Stimulated activated CD4-positive, alpha-beta T cell treated with anti-CD3 and anti-CD28 coated beads, Interleukin-15, amount 100 ng/mL, for 48 hours (primary cell): Measurements from ENCODE around the gene DPEP2NB.
"Not testable (repeated sequence)": the region's sequence is repeated elsewhere in the genome, so short reads cannot be mapped to it uniquely, and the experiment has no call there.

Experiments used
- DNase-seq, 2 donors: peaks; one replicate each; pipeline ENCODE4 v3.0.0-alpha.2; 2020; ENCODE audit warnings: low read depth in 2 of 2

The DPEP2NB gene

GRCh38 chr16:67982011-67982696 is 33.6 kb downstream of the DPEP2NB start:
- no peak for DNase-seq

- DNase-seq, result no peak
Measured at GRCh38 chr16:67979955-67980678, 35.6 kb downstream of the DPEP2NB start, which contains the start of gene DPEP3. TSS of gene DPEP3 (minus strand) at chr16:67980499. CDS start at chr16:67980380, 119 bp downstream.

- no peak for DNase-seq
Measured at GRCh38 chr16:67977469-67978227, 38.1 kb downstream of the DPEP2NB start.

- DNase-seq, result no peak
Measured at GRCh38 chr16:67977005-67977404, 38.7 kb downstream of the DPEP2NB start.

- DNase-seq, result no peak
Measured at GRCh38 chr16:67976205-67976604, 39.5 kb downstream of the DPEP2NB start.

- DNase-seq, result no peak
Measured at GRCh38 chr16:67975321-67976105, 40.2 kb downstream of the DPEP2NB start.

- DNase-seq, result not testable (repeated sequence)
Measured at GRCh38 chr16:67972285-67972684, 43.4 kb downstream of the DPEP2NB start.

- DNase-seq, result no peak
Measured at GRCh38 chr16:67971111-67971510, 44.6 kb downstream of the DPEP2NB start.

- no peak for DNase-seq
Measured at GRCh38 chr16:67969254-67970039, 46.3 kb downstream of the DPEP2NB start.

- DNase-seq, result peak; percentile 84 to 89
Measured at GRCh38 chr16:67968400-67969253, 47.1 kb downstream of the DPEP2NB start, which contains the start of gene SLC12A4. TSS of gene SLC12A4 (minus strand) at chr16:67968637. CDS start at chr16:67968553, 84 bp downstream.

GRCh38 chr16:67967958-67968399 is 47.7 kb downstream of the DPEP2NB start:
- no peak for DNase-seq

- DNase-seq, result peak in 1 of 2 donors; percentile 13
Measured at GRCh38 chr16:67967183-67967957, 48.3 kb downstream of the DPEP2NB start.

- DNase-seq, result no peak
Measured at GRCh38 chr16:67966549-67967182, 49.0 kb downstream of the DPEP2NB start.

GRCh38 chr16:67965668-67966548 is 49.8 kb downstream of the DPEP2NB start:
- DNase-seq, result no peak

GRCh38 chr16:67964477-67965131 is 51.1 kb downstream of the DPEP2NB start:
- DNase-seq, result no peak

GRCh38 chr16:67963662-67964321 is 51.9 kb downstream of the DPEP2NB start:
- DNase-seq, result no peak
